Upper lobe of right lung (tissue), 1 donor: ENCODE data around the gene MRPS15. TPM values are rescaled to one million over a fixed set of nuclear protein-coding genes. Genes with fewer than 3 reads are reported as not detected.

Experiments
- ATAC-seq: fragments of 200-7000 bp; cut with Tn5 transposase; one replicate; pipeline ENCODE4 v1.9.1; 2020; ENCODE audit warnings: mild to moderate bottlenecking, moderate library complexity
- DNase-seq: peaks from one replicate; pipeline ENCODE4 v3.0.0-alpha.2; 2020
- H3K27ac ChIP-seq: fragments of 200-600 bp; one replicate; pipeline ENCODE4 v1.8.0; 2022
- H3K27me3 ChIP-seq: fragments of 200-600 bp; one replicate; pipeline ENCODE4 v1.8.0; 2022; ENCODE audit warnings: mild to moderate bottlenecking
- H3K36me3 ChIP-seq: fragments of 200-600 bp; one replicate; pipeline ENCODE4 v1.8.0; 2022
- H3K4me1 ChIP-seq: fragments of 200-600 bp; one replicate; pipeline ENCODE4 v1.8.0; 2022
- H3K4me3 ChIP-seq: fragments of 200-600 bp; one replicate; pipeline ENCODE4 v1.8.0; 2022; ENCODE audit warnings: mild to moderate bottlenecking
- H3K9me3 ChIP-seq: fragments of 200-600 bp; one replicate; pipeline ENCODE4 v1.8.0; 2022
- CTCF ChIP-seq: fragments of 200-600 bp; IDR thresholded peaks from one replicate; pipeline ENCODE4 v1.8.0; 2022; ENCODE audit warnings: antibody characterized with exemption
- intact Hi-C: fragments of 100-400 bp; cut with DNase I; formaldehyde crosslinking; loops from one replicate; pipeline ENCODE4 v1.11.0; 2022
- total RNA-seq: library from RNA; stranded (reverse); fragmentation: NEBNext Ultra II Directional; extraction: Animal tissue kit (Norgen Biotek cat#: 25700); gene quantifications from one replicate; pipeline ENCODE4 v1.2.1, GENCODE V29; 2021
- donor health status: DM: no; HTN: yes; CAD: no; lungs with severe emphysema.

MRPS15 gene
- total RNA-seq, 1 donor from 2014 or later, result 65.0 TPM

- H3K4me1 ChIP-seq, result peaks cover 5% of the 10 kb centered on the region
- no peak overlapping the region for H3K4me3 ChIP-seq
- no peak for TF ChIP-seq CTCF
- no peaks in the 10 kb centered on the region for H3K36me3 ChIP-seq
- H3K27ac ChIP-seq, result no peak overlapping the region
- H3K9me3 ChIP-seq, result no peaks in the 10 kb centered on the region
- intact Hi-C loops, result no loop called here
- DNase-seq, result no peak
- no peak for ATAC-seq
- H3K27me3 ChIP-seq, result no peaks in the 10 kb centered on the region
Measured at GRCh38 chr1:36438715-36439114, 25.5 kb downstream of the MRPS15 start.

GRCh38 chr1:36436821-36437220, 27.4 kb downstream of the MRPS15 start:
- Histone ChIP-seq H3K4me3 (no peak overlapping the region), H3K27ac (no peak overlapping the region), H3K9me3 (no peaks in the 10 kb centered on the region), H3K4me1 (peaks cover 5% of the 10 kb centered on the region), H3K27me3 (no peaks in the 10 kb centered on the region), H3K36me3 (peaks cover 4% of the 10 kb centered on the region)
- ATAC-seq (no peak), DNase-seq (no peak)
- TF ChIP-seq CTCF, result no peak
- intact Hi-C loops, result no loop called here

- H3K9me3 ChIP-seq, result no peaks in the 10 kb centered on the region
- no peaks in the 10 kb centered on the region for H3K27me3 ChIP-seq
- H3K27ac ChIP-seq, result no peak overlapping the region
- no peak for TF ChIP-seq CTCF
- DNase-seq, result no peak
- H3K36me3 ChIP-seq, result peaks cover 10% of the 10 kb centered on the region
- ATAC-seq, result no peak
- intact Hi-C loops, result no loop called here
- H3K4me1 ChIP-seq, result no peaks in the 10 kb centered on the region
- no peak overlapping the region for H3K4me3 ChIP-seq
Measured at GRCh38 chr1:36433102-36433501, 31.1 kb downstream of the MRPS15 start.

GRCh38 chr1:36432616-36433015, 31.6 kb downstream of the MRPS15 start:
- DNase-seq (no peak), ATAC-seq (peak; percentile 60)
- Histone ChIP-seq H3K4me3 (no peak overlapping the region), H3K36me3 (peaks cover 10% of the 10 kb centered on the region), H3K27me3 (no peaks in the 10 kb centered on the region), H3K27ac (no peak overlapping the region), H3K4me1 (no peaks in the 10 kb centered on the region), H3K9me3 (no peaks in the 10 kb centered on the region)
- intact Hi-C loops, result no loop called here
- TF ChIP-seq CTCF, result no peak

- DNase-seq (no peak), ATAC-seq (no peak)
- H3K4me3 ChIP-seq, result no peak overlapping the region
- intact Hi-C loops, result loop anchor here (10.0 kb wide), 1 partner anchor 81 kb away; no protein-coding TSS in a partner anchor
- no peak overlapping the region for H3K27ac ChIP-seq
- no peaks in the 10 kb centered on the region for H3K9me3 ChIP-seq
- H3K27me3 ChIP-seq, result no peaks in the 10 kb centered on the region
- H3K4me1 ChIP-seq, result peaks cover 3% of the 10 kb centered on the region
- no peak for TF ChIP-seq CTCF
- H3K36me3 ChIP-seq, result peaks cover 16% of the 10 kb centered on the region
Measured at GRCh38 chr1:36425791-36426190, 38.4 kb downstream of the MRPS15 start.

- Histone ChIP-seq H3K9me3 (no peaks in the 10 kb centered on the region), H3K27ac (no peak overlapping the region), H3K4me1 (peaks cover 11% of the 10 kb centered on the region), H3K4me3 (no peak overlapping the region), H3K36me3 (peaks cover 16% of the 10 kb centered on the region), H3K27me3 (no peaks in the 10 kb centered on the region)
- intact Hi-C loops, result loop anchor here (10.0 kb wide), 1 partner anchor 77 kb away; no protein-coding TSS in a partner anchor
- no peak for TF ChIP-seq CTCF
- no peak for DNase-seq
- no peak for ATAC-seq
Measured at GRCh38 chr1:36421649-36422048, 42.5 kb downstream of the MRPS15 start.
